Endodermal cell (in vitro differentiated cells): ENCODE results near the gene BTN1A1. TPM values are rescaled to one million over a fixed set of nuclear protein-coding genes. Genes with fewer than 3 reads are reported as not detected.
"Not testable (repeated sequence)": the region's sequence is repeated elsewhere in the genome, so short reads cannot be mapped to it uniquely, and the experiment has no call there.

Experiments used
- DNase-seq: peaks from one replicate; pipeline ENCODE4 v3.0.0-alpha.2; 2017
- H3K27ac ChIP-seq: 2 replicates; pipeline ENCODE4 v1.5.1; 2013; ENCODE audit warnings: mild to moderate bottlenecking, low read depth, low read length, moderate library complexity
- H3K27me3 ChIP-seq: 2 replicates; pipeline ENCODE4 v1.6.1; 2013; ENCODE audit warnings: mild to moderate bottlenecking, low read length, moderate library complexity; ENCODE audit not compliant: insufficient read depth, control insufficient read depth, poor library complexity, severe bottlenecking
- H3K36me3 ChIP-seq: 2 replicates; pipeline ENCODE4 v1.7.0; 2013; ENCODE audit warnings: mild to moderate bottlenecking, low read length, moderate library complexity; ENCODE audit not compliant: control insufficient read depth, insufficient read depth
- H3K4me1 ChIP-seq: one replicate; pipeline ENCODE4 v1.7.0; 2013; ENCODE audit warnings: low read length; ENCODE audit not compliant: control insufficient read depth, insufficient read depth
- H3K4me3 ChIP-seq: 2 replicates; pipeline ENCODE4 v1.5.1; 2013; ENCODE audit warnings: mild to moderate bottlenecking, low read length, moderate library complexity
- H3K9ac ChIP-seq: 2 replicates; pipeline ENCODE4 v1.6.1; 2013; ENCODE audit warnings: mild to moderate bottlenecking, low read length, moderate library complexity; ENCODE audit not compliant: poor library complexity, severe bottlenecking; ENCODE audit errors: extremely low read depth
- H3K9me3 ChIP-seq: 2 replicates; pipeline ENCODE4 v1.6.1; 2013; ENCODE audit warnings: mild to moderate bottlenecking, low read length, moderate library complexity; ENCODE audit not compliant: control insufficient read depth
- H3K27ac Mint-ChIP-seq: 2 replicates; pipeline ENCODE4 v1.8.0; 2020; ENCODE audit warnings: mixed read lengths
- H3K27me3 Mint-ChIP-seq: 2 replicates; pipeline ENCODE4 v1.8.0; 2021; ENCODE audit warnings: mild to moderate bottlenecking, mixed read lengths; ENCODE audit not compliant: insufficient read depth
- H3K36me3 Mint-ChIP-seq: 2 replicates; pipeline ENCODE4 v1.8.0; 2020; ENCODE audit warnings: low read depth, mixed read lengths
- H3K4me1 Mint-ChIP-seq: 2 replicates; pipeline ENCODE4 v1.8.0; 2020; ENCODE audit warnings: mixed read lengths
- H3K4me3 Mint-ChIP-seq: 2 replicates; pipeline ENCODE4 v1.8.0; 2020; ENCODE audit warnings: mild to moderate bottlenecking, moderate library complexity, mixed read lengths
- H3K9me3 Mint-ChIP-seq: 2 replicates; pipeline ENCODE4 v1.8.0; 2020; ENCODE audit warnings: mild to moderate bottlenecking, mixed read lengths
- CTCF ChIP-seq: fragments of 200-600 bp; sonication (generic); conservative IDR thresholded peaks from 2 replicates; pipeline ENCODE4 v1.5.0; 2021; ENCODE audit warnings: antibody characterized with exemption, mild to moderate bottlenecking
- WGBS, 2 experiments: methylation state at CpG; one replicate each; pipeline versions ENCODE4 v1.1.5 to v1.1.7; 2013; ENCODE audit warnings: missing lambda C conversion rate in 2 of 2, mixed read lengths in 1 of 2; ENCODE audit not compliant: insufficient coverage in 1 of 2, insufficient read length in 1 of 2; 5-methylcytosine and 5-hydroxymethylcytosine counted together
- total RNA-seq, 2 donors: library from RNA; stranded (reverse); fragmentation: NEBNext Ultra II Directional in 1 of 2; extraction: Animal tissue kit (Norgen Biotek cat#: 25700) in 1 of 2; gene quantifications; 2 replicates in 1 of 2; 3 replicates in 1 of 2; pipeline ENCODE4 v1.2.1, GENCODE V29; 2021

Gene BTN1A1
- total RNA-seq, 2 donors from 2014 or later = 0.11 TPM; not detected in 1

- TF ChIP-seq CTCF = no peak
- no peaks in the 10 kb centered on the region for H3K9me3 ChIP-seq
- H3K36me3 ChIP-seq = peaks cover 36% of the 10 kb centered on the region
- DNase-seq = no peak
- peak overlapping the region; percentile 86 for H3K4me3 Mint-ChIP-seq
- no peaks in the 10 kb centered on the region for H3K9me3 Mint-ChIP-seq
- H3K4me1 ChIP-seq = no peaks in the 10 kb centered on the region
- H3K27ac ChIP-seq = no peak overlapping the region
- H3K27me3 ChIP-seq = no peaks in the 10 kb centered on the region
- H3K4me3 ChIP-seq = peak overlapping the region; percentile 98
- no peak overlapping the region for H3K27ac Mint-ChIP-seq
- H3K4me1 Mint-ChIP-seq = peaks cover 17% of the 10 kb centered on the region
- no peaks in the 10 kb centered on the region for H3K27me3 Mint-ChIP-seq
- 93 to 95% methylated on average over 12 to 16 of the region's 16 CpGs for WGBS, 2 experiments
- H3K9ac ChIP-seq = no peak overlapping the region
- H3K36me3 Mint-ChIP-seq = peaks cover 46% of the 10 kb centered on the region
Observed at GRCh38 chr6:26459023-26459810, 40.9 kb upstream of the BTN1A1 start.

- peaks cover 58% of the 10 kb centered on the region for H3K36me3 ChIP-seq
- H3K27ac ChIP-seq, H3K9ac ChIP-seq, H3K4me3 Mint-ChIP-seq, H3K27ac Mint-ChIP-seq, H3K27me3 Mint-ChIP-seq, H3K27me3 ChIP-seq, H3K4me3 ChIP-seq, DNase-seq, H3K4me1 ChIP-seq, H3K9me3 Mint-ChIP-seq, H3K9me3 ChIP-seq: not testable (repeated sequence)
- Mint-ChIP-seq H3K36me3 (peaks cover 67% of the 10 kb centered on the region), H3K4me1 (peaks cover 17% of the 10 kb centered on the region)
- 75 to 100% methylated on average over 1 to 5 of the region's 5 CpGs for WGBS, 2 experiments
Observed at GRCh38 chr6:26461353-26461752, 38.8 kb upstream of the BTN1A1 start.

GRCh38 chr6:26464014-26464413 lies 36.1 kb upstream of the BTN1A1 start:
- WGBS, 2 experiments = 95 to 100% methylated on average over 1 to 4 of the region's 4 CpGs
- Histone ChIP-seq H3K4me1 (no peaks in the 10 kb centered on the region), H3K27me3 (no peaks in the 10 kb centered on the region), H3K27ac (no peak overlapping the region), H3K36me3 (peaks cover 76% of the 10 kb centered on the region), H3K4me3 (no peak overlapping the region), H3K9me3 (no peaks in the 10 kb centered on the region), H3K9ac (no peak overlapping the region)
- no peak overlapping the region for H3K4me3 Mint-ChIP-seq
- no peak for TF ChIP-seq CTCF
- peaks cover 90% of the 10 kb centered on the region for H3K36me3 Mint-ChIP-seq
- H3K4me1 Mint-ChIP-seq = peaks cover 6% of the 10 kb centered on the region
- H3K27ac Mint-ChIP-seq = no peak overlapping the region
- no peak for DNase-seq
- H3K9me3 Mint-ChIP-seq = no peaks in the 10 kb centered on the region
- H3K27me3 Mint-ChIP-seq = no peaks in the 10 kb centered on the region
